HFFc6 (cell line): Measurements from ENCODE around the gene TNFRSF18. TPM values are rescaled to one million over a fixed set of nuclear protein-coding genes. Genes with fewer than 3 reads are reported as not detected.
"Not testable (repeated sequence)": the region's sequence is repeated elsewhere in the genome, so short reads cannot be mapped to it uniquely, and the experiment has no call there.

ENCODE experiments used
- DNase-seq: peaks from one replicate; pipeline ENCODE4 v3.0.0-alpha.2; 2018
- H3K27ac Mint-ChIP-seq: 2 replicates; pipeline ENCODE4 v1.8.0; 2020; ENCODE audit warnings: mild to moderate bottlenecking, mixed read lengths
- H3K27me3 Mint-ChIP-seq: 2 replicates; pipeline ENCODE4 v1.8.0; 2021; ENCODE audit warnings: mild to moderate bottlenecking, moderate library complexity, mixed read lengths; ENCODE audit not compliant: insufficient read depth
- H3K36me3 Mint-ChIP-seq: 2 replicates; pipeline ENCODE4 v1.8.0; 2021; ENCODE audit warnings: low read depth, mixed read lengths
- H3K4me1 Mint-ChIP-seq: 2 replicates; pipeline ENCODE4 v1.8.0; 2020; ENCODE audit warnings: low read depth, mixed read lengths
- H3K4me3 Mint-ChIP-seq: 2 replicates; pipeline ENCODE4 v1.8.0; 2020; ENCODE audit warnings: mild to moderate bottlenecking, moderate library complexity, mixed read lengths
- H3K9me3 Mint-ChIP-seq: 2 replicates; pipeline ENCODE4 v1.8.0; 2020; ENCODE audit warnings: mild to moderate bottlenecking, mixed read lengths
- CTCF ChIP-seq: fragments of 200-600 bp; sonication (generic); IDR thresholded peaks from 2 replicates; pipeline ENCODE4 v1.5.0; 2021; ENCODE audit warnings: antibody characterized with exemption, mild to moderate bottlenecking
- total RNA-seq, 6 experiments: library from RNA; stranded (reverse); fragmentation: NEBNext Ultra II Directional; extraction: Animal tissue kit (Norgen Biotek cat#: 25700); gene quantifications; 2 replicates in 1 of 6; 3 replicates in 5 of 6; pipeline ENCODE4 v1.2.3, GENCODE V29; 2021

TNFRSF18 gene
- total RNA-seq, 6 experiments from 2014 or later, result not detected

- Mint-ChIP-seq H3K4me1 (no peaks in the 10 kb centered on the region), H3K27ac (no peak overlapping the region), H3K4me3 (no peak overlapping the region), H3K9me3 (no peaks in the 10 kb centered on the region), H3K36me3 (no peaks in the 10 kb centered on the region), H3K27me3 (peaks cover 25% of the 10 kb centered on the region)
- DNase-seq, result no peak
- TF ChIP-seq CTCF, result no peak
Measured at GRCh38 chr1:1179346-1179982, 26.9 kb downstream of the TNFRSF18 start.

GRCh38 chr1:1178794-1179331 lies 27.5 kb downstream of the TNFRSF18 start:
- Mint-ChIP-seq H3K4me1 (no peaks in the 10 kb centered on the region), H3K4me3 (no peak overlapping the region), H3K9me3 (no peaks in the 10 kb centered on the region), H3K27me3 (peaks cover 25% of the 10 kb centered on the region), H3K27ac (no peak overlapping the region), H3K36me3 (no peaks in the 10 kb centered on the region)
- no peak for DNase-seq
- no peak for TF ChIP-seq CTCF

GRCh38 chr1:1177452-1178206 lies 28.8 kb downstream of the TNFRSF18 start:
- Mint-ChIP-seq H3K36me3 (no peaks in the 10 kb centered on the region), H3K4me1 (no peaks in the 10 kb centered on the region), H3K27me3 (peaks cover 24% of the 10 kb centered on the region), H3K27ac (no peak overlapping the region), H3K4me3 (no peak overlapping the region), H3K9me3 (no peaks in the 10 kb centered on the region)
- no peak for DNase-seq
- no peak for TF ChIP-seq CTCF

GRCh38 chr1:1176931-1177330 lies 29.5 kb downstream of the TNFRSF18 start:
- TF ChIP-seq CTCF, result no peak
- no peaks in the 10 kb centered on the region for H3K9me3 Mint-ChIP-seq
- H3K36me3 Mint-ChIP-seq, result no peaks in the 10 kb centered on the region
- no peaks in the 10 kb centered on the region for H3K4me1 Mint-ChIP-seq
- H3K27ac Mint-ChIP-seq, result no peak overlapping the region
- DNase-seq, result no peak
- no peak overlapping the region for H3K4me3 Mint-ChIP-seq
- peaks cover 25% of the 10 kb centered on the region for H3K27me3 Mint-ChIP-seq

- H3K36me3 Mint-ChIP-seq, H3K9me3 Mint-ChIP-seq, H3K4me3 Mint-ChIP-seq, H3K4me1 Mint-ChIP-seq, DNase-seq, H3K27ac Mint-ChIP-seq: not testable (repeated sequence)
- peaks cover 26% of the 10 kb centered on the region for H3K27me3 Mint-ChIP-seq
Measured at GRCh38 chr1:1176063-1176761, 30.2 kb downstream of the TNFRSF18 start.
